Hepatocyte (in vitro differentiated cells): ENCODE data around the gene PRKG1. TPM values are rescaled to one million over a fixed set of nuclear protein-coding genes. Genes with fewer than 3 reads are reported as not detected.

ENCODE experiments used
- DNase-seq: peaks from one replicate; pipeline ENCODE4 v3.0.0-alpha.2; 2016; ENCODE audit warnings: low spot score
- H2AFZ ChIP-seq: fragments of 200-600 bp; sonication (generic); 2 replicates; pipeline ENCODE4 v1.6.0; 2016; ENCODE audit warnings: antibody characterized with exemption, mild to moderate bottlenecking
- H3K27ac ChIP-seq: fragments of 200-600 bp; sonication (generic); 2 replicates; pipeline ENCODE4 v1.5.1; 2016; ENCODE audit warnings: mild to moderate bottlenecking
- H3K27me3 ChIP-seq: fragments of 200-600 bp; sonication (generic); 2 replicates; pipeline ENCODE4 v1.6.1; 2016
- H3K36me3 ChIP-seq: fragments of 200-600 bp; sonication (generic); replicated peaks from 2 replicates; pipeline ENCODE4 v1.5.1; 2016; ENCODE audit warnings: low read depth; ENCODE audit not compliant: insufficient read depth
- H3K4me1 ChIP-seq: fragments of 200-600 bp; sonication (generic); 2 replicates; pipeline ENCODE4 v1.5.1; 2016; ENCODE audit warnings: mild to moderate bottlenecking, moderate library complexity; ENCODE audit not compliant: insufficient read depth
- H3K4me2 ChIP-seq: fragments of 200-600 bp; sonication (generic); 2 replicates; pipeline ENCODE4 v1.6.0; 2016
- H3K4me3 ChIP-seq: fragments of 200-600 bp; sonication (generic); 2 replicates; pipeline ENCODE4 v1.5.1; 2016; ENCODE audit warnings: mild to moderate bottlenecking
- H3K79me2 ChIP-seq: fragments of 200-600 bp; sonication (generic); 2 replicates; pipeline ENCODE4 v1.6.0; 2017; ENCODE audit warnings: mild to moderate bottlenecking
- H3K9me2 ChIP-seq: fragments of 200-600 bp; sonication (generic); replicated peaks from 2 replicates; pipeline ENCODE4 v1.6.0; 2017; ENCODE audit warnings: mild to moderate bottlenecking; ENCODE audit not compliant: insufficient read depth
- H3K9me3 ChIP-seq: fragments of 200-600 bp; sonication (generic); 2 replicates; pipeline ENCODE4 v1.5.1; 2016; ENCODE audit warnings: low read depth, mild to moderate bottlenecking
- H4K20me1 ChIP-seq: fragments of 200-600 bp; sonication (generic); 2 replicates; pipeline ENCODE4 v1.6.0; 2016; ENCODE audit warnings: mild to moderate bottlenecking; ENCODE audit not compliant: insufficient read depth, poor library complexity, severe bottlenecking
- EZH2 ChIP-seq: fragments of 200-600 bp; sonication (generic); IDR thresholded peaks from 2 replicates; pipeline ENCODE4 v1.6.1; 2016; ENCODE audit warnings: antibody characterized with exemption, mild to moderate bottlenecking, borderline replicate concordance
- EZH2phosphoT487 ChIP-seq: fragments of 200-600 bp; sonication (generic); IDR thresholded peaks from one replicate; pipeline ENCODE4 v1.6.1; 2018; ENCODE audit warnings: antibody characterized with exemption, mild to moderate bottlenecking, low read depth, moderate library complexity; ENCODE audit not compliant: unreplicated experiment, severe bottlenecking
- WGBS: methylation state at CpG from one replicate; pipeline ENCODE4 v1.1.6; 2016; ENCODE audit warnings: low lambda C conversion rate; ENCODE audit errors: missing lambda C conversion rate; 5-methylcytosine and 5-hydroxymethylcytosine counted together
- polyA plus RNA-seq: library from polyadenylated mRNA; unstranded; fragments of >200 nt; fragmentation: Nextera tagmentation; extraction: Ambion mirVana; gene quantifications from 2 replicates; pipeline ENCODE4 v1.2.1, GENCODE V29; 2016
- total RNA-seq: library from RNA; depleted of rRNA; stranded (reverse); fragments of >200 nt; gene quantifications from 2 replicates; pipeline ENCODE4 v1.2.3, GENCODE V29; 2014
- TF ChIP-seq, protein P1 (sequence below): fragments of 200-600 bp; sonication (generic); IDR thresholded peaks from 2 replicates; pipeline ENCODE4 v1.5.1; 2016; ENCODE audit warnings: antibody characterized with exemption, mild to moderate bottlenecking; ENCODE audit not compliant: poor library complexity

PRKG1 gene
- total and polyA plus RNA-seq, 2 experiments from 2014 or later: 4.0 to 8.1 TPM

- no peak overlapping the region for H3K4me2 ChIP-seq
- no peaks in the 10 kb centered on the region for H3K9me2 ChIP-seq
- no peak for DNase-seq
- H3K27ac ChIP-seq: no peak overlapping the region
- H3K79me2 ChIP-seq: no peaks in the 10 kb centered on the region
- 79% methylated on average over 2 of the region's 2 CpGs for WGBS
- H2AFZ ChIP-seq: no peak overlapping the region
- no peaks in the 10 kb centered on the region for H3K4me1 ChIP-seq
- H4K20me1 ChIP-seq: no peaks in the 10 kb centered on the region
- H3K9me3 ChIP-seq: no peaks in the 10 kb centered on the region
- H3K27me3 ChIP-seq: no peaks in the 10 kb centered on the region
- H3K36me3 ChIP-seq: no peaks in the 10 kb centered on the region
- TF ChIP-seq, protein P1, sequence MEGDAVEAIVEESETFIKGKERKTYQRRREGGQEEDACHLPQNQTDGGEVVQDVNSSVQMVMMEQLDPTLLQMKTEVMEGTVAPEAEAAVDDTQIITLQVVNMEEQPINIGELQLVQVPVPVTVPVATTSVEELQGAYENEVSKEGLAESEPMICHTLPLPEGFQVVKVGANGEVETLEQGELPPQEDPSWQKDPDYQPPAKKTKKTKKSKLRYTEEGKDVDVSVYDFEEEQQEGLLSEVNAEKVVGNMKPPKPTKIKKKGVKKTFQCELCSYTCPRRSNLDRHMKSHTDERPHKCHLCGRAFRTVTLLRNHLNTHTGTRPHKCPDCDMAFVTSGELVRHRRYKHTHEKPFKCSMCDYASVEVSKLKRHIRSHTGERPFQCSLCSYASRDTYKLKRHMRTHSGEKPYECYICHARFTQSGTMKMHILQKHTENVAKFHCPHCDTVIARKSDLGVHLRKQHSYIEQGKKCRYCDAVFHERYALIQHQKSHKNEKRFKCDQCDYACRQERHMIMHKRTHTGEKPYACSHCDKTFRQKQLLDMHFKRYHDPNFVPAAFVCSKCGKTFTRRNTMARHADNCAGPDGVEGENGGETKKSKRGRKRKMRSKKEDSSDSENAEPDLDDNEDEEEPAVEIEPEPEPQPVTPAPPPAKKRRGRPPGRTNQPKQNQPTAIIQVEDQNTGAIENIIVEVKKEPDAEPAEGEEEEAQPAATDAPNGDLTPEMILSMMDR: no peak
- TF ChIP-seq EZH2phosphoT487 (no peak), EZH2 (no peak)
- no peak overlapping the region for H3K4me3 ChIP-seq
These were observed 94.0 kb downstream of the PRKG1 start for GRCh38 chr10:51168086-51168815.

- TF ChIP-seq EZH2: no peak
- TF ChIP-seq, protein P1: no peak
- TF ChIP-seq EZH2phosphoT487: no peak
- WGBS: 76% methylated on average over 1 of the region's 1 CpG
- Histone ChIP-seq H3K9me3 (no peaks in the 10 kb centered on the region), H2AFZ (no peak overlapping the region), H3K9me2 (no peaks in the 10 kb centered on the region), H3K79me2 (no peaks in the 10 kb centered on the region), H4K20me1 (no peaks in the 10 kb centered on the region), H3K4me1 (no peaks in the 10 kb centered on the region), H3K4me3 (no peak overlapping the region), H3K4me2 (no peak overlapping the region), H3K27ac (no peak overlapping the region), H3K36me3 (no peaks in the 10 kb centered on the region), H3K27me3 (no peaks in the 10 kb centered on the region)
- no peak for DNase-seq
These were observed 94.8 kb downstream of the PRKG1 start for GRCh38 chr10:51169111-51169510.

DNA sequence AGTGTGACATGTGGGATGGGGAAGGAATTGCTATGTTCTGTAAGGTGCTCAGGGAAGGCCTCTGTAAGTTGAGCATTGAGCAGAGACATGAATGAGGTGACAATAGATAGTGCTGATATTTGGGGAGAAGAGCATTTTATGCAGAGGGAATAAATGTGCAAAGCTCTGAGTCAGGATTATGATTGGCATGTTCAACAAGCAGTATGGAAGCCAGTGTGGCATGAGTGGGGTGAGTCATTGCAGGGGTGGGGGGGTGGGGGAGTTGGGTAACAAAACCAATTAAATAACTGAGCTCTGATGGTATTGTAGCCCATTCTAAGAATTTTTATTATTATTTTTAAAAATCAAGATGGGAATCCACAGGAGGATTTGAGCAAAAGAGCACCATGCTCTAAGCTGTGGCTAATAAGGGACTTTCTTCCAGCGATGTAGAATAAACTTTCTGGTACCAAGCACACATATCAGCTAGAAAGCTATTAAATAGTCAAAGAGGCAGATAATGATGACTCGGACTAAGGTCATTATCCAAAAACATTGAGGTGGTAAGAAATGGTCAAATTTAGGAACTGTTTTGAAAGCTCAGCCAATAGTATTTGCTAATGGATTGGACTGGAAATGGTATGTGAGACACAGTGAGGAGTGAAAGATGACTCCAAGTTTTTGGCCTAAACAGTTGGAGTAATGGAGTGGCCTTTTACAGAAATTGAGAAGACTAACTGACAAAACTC is 96.4 kb downstream of the PRKG1 start:
- no peak for TF ChIP-seq EZH2phosphoT487
- TF ChIP-seq, protein P1: no peak
- no peak for TF ChIP-seq EZH2
- Histone ChIP-seq H2AFZ (no peak overlapping the region), H3K27ac (no peak overlapping the region), H3K79me2 (no peaks in the 10 kb centered on the region), H3K36me3 (no peaks in the 10 kb centered on the region), H3K4me3 (no peak overlapping the region), H3K27me3 (no peaks in the 10 kb centered on the region), H3K4me2 (no peak overlapping the region), H3K9me3 (no peaks in the 10 kb centered on the region), H3K4me1 (no peaks in the 10 kb centered on the region), H3K9me2 (no peaks in the 10 kb centered on the region), H4K20me1 (no peaks in the 10 kb centered on the region)
- 91% methylated on average over 2 of the region's 2 CpGs for WGBS
- DNase-seq: no peak
